GM19035 (cell line): Measurements from ENCODE around the gene GRM7.

Experiments
- ATAC-seq: cut with Tn5 transposase; IDR thresholded peaks from one replicate; pipeline ENCODE4 v1.9.1; 2021; ENCODE audit not compliant: unreplicated experiment

Gene GRM7

DNA sequence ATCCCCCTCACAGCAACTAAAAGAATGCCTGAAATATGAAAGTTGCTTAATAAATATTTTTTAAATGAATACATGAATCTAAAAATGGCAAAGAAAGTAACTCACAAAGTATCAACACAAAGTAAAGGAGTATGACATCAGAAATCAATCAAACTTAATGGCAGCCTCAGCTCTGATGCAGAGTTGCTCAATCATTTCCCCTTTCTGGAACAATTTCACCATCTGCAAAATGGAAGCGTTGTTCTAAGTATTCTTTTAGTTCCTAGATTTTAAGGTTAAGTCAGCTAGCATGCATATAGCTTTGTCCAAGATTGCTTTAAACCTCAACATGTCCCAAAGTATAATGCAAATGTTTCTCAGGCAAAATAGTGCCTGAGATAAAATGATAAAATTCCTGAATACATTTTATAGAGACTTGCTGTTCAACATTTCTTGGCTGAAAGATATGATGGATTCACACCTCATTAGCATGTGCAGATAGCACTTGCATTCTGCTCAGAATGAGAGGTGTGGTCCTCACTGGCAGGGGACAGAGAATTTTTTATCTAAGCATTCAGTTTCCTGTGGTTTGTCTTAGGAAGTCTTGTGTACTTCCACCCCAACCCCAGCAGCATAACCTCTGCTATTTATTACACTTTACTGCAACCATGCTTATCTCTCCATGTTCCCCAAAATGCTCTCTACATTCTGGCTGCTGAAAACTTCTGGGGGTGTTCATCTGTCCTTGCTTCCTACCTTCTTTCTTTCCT lies 429.3 kb downstream of the GRM7 start:
- no peak for ATAC-seq

DNA sequence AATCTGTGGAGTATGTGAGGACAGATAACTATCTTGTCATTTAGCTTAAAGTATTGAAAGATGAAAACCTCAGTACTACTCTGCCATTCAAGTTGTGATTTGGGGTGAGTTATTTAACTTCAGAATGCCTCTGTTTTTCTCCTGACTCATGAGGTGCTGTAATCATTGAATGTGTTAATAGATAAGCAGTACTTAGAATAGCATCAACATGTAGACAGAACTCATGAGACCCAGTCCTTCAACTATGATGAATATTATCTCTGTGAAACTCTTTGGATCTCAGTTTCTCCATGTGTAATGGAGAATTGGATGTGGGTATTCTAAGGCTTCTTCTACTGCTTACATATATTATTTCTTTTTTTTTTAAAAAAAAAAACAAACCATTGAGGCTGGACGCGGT lies 431.4 kb downstream of the GRM7 start:
- ATAC-seq: no peak

DNA sequence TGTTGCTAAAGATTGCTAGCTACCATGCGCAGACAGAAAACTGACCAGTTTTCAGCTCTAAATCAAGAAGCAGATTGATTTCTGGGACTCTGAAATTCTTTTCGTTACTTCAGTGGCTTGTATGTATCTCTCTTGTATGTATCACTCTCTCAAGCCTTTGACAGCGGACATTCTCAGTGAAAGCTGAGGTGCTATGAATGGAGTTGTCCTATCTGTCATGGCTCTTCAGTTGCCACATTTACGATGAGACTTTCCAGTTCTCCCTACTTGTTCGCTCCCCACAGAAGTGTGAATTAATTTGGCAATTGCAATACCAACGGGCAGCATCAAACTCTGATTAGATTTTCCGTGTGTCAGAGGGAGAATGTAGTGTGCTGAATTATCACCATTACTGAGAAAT lies 432.4 kb downstream of the GRM7 start:
- no peak for ATAC-seq

DNA sequence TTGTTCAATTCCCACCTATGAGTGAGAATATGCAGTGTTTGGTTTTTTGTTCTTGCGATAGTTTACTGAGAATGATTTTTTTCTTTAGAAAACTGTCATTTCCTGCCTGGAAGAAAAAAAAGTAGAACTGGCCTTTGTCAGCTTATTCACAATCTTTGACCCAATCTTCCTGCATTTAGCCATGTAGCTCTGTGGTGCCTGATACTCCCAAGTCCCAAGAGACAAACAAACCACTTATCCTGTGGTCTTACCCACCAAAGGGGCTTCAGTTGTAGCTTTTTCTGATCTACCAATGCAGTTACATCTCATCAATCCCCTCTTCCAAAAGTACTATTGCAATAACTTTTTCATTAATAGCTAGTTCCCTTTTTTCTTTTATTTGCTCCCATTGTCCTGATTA lies 444.6 kb downstream of the GRM7 start:
- ATAC-seq: no peak

DNA sequence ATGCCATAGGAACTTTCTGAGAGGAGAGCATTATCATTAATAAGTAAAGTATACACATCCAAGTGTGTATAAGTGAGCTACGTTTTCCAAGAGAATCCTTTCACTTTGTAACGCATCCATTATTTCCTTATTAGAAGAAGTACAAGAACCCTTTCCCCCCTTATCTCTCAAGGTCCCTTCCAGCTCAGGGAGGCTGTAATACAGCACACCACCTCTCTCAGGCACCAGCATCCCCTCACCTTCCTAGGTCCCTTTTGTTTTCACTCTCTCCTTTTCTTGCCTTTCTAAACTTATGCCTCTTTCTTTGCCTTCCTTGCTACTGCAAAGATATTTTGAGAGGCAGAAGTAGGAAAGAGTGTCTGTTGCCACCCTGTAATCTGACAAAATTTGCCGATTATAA lies 446.0 kb downstream of the GRM7 start:
- ATAC-seq: no peak

DNA sequence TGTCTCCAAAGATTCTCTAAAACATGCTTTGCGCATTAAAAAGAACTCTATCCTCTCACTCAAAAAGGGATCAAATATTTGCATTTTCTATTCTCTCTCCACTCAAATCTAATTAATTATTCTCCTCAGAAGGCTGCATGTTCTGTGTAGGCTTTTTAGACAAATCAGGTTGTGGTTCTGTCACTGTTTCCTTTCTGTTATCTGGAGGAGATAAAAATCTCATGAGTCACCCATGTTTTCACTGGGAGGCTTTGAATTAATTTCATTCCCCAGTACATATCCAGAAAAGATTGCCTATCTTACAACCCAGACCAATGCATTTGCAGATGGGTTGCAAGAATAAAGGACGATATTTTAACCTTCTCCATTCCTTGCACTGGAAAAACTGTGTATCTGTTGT lies 446.5 kb downstream of the GRM7 start:
- no peak for ATAC-seq

DNA sequence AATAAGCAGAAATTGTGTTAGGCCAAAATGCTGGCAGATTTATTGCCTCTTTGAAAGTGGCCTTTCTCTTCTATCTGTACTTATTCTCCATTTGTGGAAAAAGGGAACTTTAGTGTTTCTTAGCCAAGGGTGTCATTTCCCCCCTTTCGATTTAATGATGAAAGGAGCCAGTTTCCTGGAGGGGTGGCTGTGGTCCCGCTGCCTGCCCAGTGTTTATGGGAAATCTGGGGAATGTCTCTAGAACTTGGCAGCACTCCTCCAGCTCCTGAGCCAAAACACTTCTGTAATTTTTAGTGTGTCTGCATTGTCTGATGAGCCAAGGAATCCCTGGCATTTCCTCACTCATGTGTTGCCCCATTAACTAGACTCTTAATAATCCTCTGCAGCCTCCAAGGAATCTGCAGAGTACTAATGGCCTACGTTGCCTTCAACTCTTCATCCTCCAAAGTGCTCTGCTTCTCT lies 448.8 kb downstream of the GRM7 start:
- ATAC-seq: no peak

DNA sequence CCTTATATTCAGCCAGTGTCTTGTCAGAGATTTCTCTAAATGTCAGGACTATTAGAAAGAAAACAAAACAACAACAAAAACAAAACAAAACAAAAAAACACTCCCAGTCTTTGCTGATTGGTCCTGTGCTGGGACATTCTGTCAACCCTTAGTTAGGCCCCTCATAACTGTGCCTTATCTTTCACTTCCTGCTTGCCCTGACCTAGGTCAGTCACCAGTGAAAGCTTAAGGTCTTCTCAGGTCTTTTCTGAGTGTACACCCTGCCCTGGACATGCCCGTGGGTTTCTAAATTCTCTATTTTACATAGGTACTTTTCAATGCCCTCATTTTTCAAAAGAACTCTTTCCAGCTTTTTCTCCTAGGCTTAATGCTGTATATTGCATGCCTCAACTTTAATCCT lies 454.1 kb downstream of the GRM7 start:
- ATAC-seq: no peak

DNA sequence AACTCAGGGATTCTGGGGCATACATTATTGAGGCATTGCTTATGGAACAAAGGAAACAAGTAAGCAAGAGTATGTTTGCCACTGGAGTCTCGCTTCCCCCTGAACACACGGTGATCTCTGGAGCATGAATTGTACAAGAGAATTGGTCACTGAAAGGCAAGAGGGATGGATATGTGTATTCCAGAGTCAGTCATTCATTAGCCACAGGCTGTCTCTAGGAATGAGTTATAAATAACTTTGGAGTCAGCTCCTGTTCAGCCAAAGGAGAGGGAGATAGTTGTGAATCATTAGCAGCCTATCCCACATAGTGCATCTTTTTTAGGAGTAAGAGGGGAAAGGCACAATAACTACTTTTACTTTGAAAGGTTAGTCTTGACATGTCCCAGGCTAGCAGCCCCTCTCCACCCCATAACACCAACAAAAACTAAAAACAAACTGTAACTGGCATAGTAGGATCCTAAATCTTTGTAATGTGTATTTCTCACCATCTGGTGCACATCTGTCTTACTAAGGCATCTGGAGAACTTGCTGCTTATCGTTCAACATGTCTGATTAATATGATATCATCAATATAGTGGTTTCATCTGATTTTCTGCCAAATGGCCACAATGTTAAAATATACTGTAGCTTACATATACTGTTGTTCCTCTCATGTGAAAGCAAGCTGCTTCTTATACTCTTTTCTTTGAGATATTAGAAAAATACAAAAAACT lies 462.2 kb downstream of the GRM7 start:
- ATAC-seq: no peak

DNA sequence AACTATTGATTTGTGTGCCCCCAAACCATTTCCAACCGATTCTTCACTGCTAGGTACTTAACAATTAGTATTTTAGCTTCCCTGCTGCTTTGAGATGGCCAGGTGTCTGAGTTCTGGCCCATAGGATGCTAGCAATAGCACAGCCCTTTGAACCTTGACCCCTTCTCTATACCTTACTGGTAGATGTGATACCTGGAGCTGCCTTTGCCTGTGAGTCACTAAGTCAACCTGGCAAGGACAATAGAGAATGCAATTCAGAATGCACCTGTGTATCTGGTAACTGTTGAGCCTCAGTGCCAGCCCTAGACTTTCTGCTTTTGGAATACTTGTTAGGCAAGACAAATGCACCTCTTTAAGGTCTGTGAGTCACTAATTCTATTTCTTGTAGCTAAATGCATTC lies 467.4 kb downstream of the GRM7 start:
- ATAC-seq: no peak

DNA sequence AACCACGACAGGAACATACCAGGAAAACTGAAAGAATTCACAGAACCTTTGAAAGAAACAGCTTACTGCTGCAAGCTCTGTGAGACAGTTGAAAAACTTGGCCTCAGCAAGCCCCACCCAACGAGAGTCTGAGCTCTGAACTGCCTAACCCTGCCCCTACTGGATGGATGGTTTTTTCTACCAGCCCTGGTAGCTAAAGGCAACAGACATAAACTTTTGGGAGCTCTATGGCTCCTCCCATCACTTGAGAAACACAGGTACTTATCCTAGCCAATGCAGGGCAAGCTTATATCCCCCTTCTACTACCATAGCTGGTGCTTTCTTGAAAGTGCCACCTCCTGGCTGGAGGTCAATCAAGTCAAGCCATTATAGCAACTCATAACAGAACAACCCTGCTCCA lies 471.8 kb downstream of the GRM7 start:
- ATAC-seq: no peak

DNA sequence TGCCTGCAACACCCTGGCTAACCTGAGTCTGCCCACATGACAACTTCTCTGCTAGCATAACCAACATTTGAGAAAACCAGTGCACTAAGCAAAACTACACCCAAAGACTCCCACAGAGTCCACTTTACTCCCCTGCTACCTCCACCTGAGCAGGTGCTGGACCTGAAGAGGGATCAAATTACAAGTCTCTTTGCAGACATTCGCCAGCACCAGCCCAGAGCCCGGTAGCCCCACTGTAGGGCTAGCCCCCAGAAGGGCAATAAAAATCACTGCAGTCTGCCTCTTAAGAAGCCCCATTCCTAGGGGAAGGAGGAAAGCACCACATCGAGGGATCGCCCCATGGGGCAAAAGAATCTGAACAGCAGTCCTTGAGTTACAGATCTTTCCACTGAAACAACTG lies 472.2 kb downstream of the GRM7 start:
- ATAC-seq: no peak

DNA sequence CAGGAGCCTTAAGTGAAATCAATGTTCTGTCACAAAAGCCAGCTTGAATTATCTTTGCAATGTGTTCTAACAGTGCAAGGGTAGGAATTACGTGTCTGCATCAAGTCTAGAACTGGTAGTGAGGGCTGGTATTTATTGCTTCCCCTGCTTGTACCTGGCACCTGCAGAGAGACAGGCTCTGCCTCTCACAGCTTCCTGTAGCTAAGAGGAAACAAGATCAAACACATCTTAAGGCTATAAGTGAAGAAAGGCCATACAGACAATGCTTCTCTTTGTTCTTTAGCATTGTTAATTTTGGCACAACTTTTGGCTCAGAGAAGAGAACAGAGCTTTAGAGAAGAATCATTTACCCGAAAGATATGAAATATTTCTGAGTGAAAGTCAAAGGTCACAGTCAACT lies 479.9 kb downstream of the GRM7 start:
- ATAC-seq: no peak

DNA sequence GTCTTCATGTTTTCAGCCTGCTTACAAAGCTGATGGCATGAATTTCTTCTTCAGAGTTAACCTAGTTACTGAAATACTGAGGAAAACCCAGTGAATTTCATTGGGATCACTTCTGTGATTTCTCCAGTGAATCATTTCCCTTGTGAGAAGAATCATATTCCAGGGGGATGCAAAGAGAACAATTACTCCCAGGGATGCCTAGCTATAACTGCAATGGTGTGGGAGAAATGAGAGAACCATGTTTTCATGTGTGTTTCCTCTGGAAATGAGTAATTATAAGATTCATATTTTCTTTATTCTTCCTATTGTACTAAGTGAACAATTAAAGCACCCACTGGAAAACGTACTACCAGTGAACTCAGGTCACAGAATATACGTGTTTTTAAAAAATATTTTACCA lies 485.4 kb downstream of the GRM7 start:
- ATAC-seq: no peak

DNA sequence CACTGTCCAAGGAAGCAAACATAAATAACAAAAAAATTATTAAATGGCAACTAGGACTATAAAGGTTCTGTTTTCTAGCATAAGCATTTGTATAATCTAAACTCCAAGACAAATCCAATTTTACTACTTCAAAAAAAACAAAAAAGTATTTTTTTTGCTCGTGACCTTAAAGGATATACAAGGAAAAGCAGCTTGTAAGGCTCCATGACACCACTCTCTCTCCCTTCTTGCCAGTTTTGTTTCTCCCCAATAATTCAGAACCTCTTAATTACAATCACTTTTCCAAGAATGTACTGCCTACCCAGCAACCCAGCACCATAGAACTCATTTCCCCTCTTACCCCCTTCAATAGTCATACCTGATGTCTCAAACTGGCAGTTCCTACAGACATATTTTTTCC lies 496.2 kb downstream of the GRM7 start:
- ATAC-seq: no peak

DNA sequence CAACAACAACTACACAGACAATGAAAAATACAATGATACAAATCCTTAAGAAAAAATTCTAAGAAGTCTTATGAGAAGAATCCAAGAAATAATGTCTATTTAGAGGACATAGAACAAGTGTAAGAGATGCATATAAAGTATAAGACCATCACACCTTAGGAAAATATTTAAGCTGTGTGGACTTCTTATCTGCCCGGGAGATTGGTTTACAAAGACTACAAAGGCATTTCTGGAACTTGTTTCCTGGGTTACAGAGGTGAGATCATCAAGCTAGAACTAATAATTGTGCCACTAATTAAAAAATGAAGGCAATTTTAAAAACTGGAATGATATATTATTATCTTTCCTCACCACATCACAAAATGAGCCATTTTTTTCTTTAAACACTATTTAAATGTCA lies 507.1 kb downstream of the GRM7 start:
- no peak for ATAC-seq

DNA sequence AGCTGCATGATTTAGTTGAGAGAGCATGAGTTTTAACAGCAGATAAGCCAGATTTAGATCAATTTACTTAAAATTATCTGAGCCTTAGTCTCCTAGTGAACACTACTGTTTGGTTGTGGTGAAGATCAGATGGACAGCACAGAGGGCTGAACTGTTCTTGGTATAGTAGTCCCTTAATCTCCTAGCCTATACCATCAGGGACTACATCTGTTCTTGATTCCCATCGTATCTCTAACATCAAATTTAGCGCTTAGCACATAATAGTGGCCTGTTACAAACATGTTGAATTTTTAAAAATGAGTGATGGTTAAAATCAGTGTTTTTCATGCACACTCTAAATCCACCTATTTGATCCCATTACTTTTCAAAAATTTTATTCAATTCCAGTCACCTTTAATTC lies 507.7 kb downstream of the GRM7 start:
- no peak for ATAC-seq

DNA sequence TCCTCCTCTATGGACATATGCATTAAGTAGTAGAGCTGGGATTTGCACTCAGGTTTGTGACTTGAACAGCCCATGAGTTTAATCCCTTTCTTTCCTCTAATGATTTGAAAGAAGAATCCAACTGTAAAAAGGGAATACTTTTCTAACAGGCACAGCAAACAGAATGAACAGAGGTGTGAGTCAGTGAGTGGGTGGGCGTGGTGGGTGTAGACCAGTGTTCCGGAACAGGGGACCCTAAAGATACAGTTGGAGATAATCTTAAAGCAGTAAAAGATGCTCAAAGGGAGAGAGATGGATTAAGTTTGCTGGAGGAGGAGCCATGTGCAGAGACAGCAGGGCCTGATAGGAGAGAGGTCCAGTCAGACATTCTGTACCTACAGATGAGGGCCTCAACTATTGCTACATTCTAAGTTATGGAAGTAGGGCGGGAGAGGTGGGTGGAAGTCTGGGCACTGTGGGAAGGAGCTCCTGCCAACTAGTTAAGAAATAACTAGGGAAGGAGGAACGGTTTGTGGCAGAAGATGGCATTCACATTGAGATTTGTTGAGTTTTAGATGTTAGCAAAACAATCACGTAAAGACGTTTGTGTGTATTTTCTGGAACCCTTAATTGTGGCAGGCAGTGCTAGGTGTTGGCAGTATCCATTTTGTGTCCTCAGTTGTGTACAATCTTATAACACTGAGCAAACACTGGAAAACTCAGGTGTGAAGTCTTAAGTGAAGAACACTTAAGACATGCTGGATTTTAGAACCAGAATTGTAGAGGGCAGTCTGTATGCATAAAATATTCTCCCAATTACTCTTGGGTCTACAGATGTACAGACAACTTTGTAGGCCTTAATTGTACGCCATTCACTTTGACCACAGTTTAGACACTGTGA lies 511.0 kb downstream of the GRM7 start:
- no peak for ATAC-seq

DNA sequence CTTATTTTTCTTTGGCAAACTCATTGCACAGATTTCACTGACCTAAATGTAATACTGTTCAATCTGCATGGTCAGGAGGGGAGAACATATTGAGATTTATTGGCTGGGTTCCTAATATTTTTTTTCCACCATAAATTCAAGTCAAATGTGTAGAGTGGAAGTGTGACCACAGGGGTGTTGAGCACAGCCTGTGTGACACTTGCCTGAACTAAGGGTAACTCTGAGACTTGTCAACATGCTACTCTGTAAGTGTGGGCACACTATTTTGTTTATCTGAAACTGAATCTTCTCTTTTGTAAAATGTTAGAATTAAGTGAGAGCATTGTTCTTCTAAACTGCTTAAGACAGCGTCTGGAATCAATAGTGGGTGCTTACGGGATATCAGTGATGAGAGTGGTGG lies 516.2 kb downstream of the GRM7 start:
- ATAC-seq: no peak

DNA sequence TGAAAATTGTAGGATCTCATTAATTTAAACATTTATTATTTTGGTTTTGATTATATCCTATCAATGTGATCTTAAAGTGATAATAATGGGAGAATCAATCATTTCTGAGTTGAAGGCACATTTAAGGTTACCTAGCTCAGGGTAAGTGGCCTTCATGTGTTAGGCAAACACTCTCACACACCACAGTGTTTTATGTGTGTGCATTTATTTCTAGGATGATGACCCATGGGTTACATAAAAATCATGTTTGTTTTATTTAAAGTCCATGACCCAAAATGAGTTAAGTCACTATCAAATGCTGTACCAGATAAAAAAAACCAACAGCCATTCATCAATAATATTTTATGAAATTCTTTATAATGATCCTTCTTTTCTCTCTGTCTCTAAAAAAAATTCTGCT lies 520.8 kb downstream of the GRM7 start:
- ATAC-seq: no peak

DNA sequence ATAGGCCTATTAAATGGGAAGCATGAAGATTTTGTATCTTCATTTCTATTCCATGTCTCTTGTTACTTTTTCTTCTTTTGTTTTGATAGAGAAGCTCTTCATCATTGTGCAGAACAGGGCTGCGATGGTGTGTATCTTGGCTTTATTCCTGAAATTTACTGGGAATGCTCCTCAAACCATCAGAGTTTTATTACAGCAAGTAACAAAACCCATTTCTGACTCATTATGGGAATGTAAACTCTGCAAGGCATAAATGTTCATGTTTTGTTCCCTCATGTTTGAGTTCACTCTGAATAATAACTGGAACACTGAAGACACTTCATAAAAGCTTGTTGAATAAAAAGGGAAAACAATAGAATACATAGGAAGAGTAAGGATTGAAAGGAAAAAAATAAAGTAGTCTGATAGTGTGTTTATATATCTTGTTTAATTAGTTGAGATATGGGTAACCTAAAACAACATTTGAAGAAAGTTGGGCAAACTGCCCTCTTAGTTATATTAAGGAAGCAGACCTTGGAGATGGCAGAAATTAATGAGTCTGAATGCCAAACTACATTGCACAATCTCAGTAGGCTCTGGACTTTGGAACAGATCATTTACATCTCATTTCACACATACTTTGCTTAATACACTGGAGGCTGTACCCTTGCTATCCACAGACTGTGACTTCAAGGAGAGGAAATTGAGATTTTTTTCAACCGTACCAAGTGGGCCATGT lies 521.5 kb downstream of the GRM7 start:
- no peak for ATAC-seq
